NT2/D1 (cell line): ENCODE measurements around the gene DUSP2.

ENCODE experiments used
- YY1 ChIP-seq: IDR thresholded peaks from 2 replicates; pipeline ENCODE4 v1.6.1; 2011; ENCODE audit not compliant: insufficient read length, insufficient read depth
- ZNF274 ChIP-seq: IDR thresholded peaks from 2 replicates; pipeline ENCODE4 v1.6.1; 2011; ENCODE audit warnings: mild to moderate bottlenecking, low read depth, low read length

GRCh38 chr2:96151595-96152303, 6.5 kb upstream of the DUSP2 start:
- TF ChIP-seq YY1 = no peak
- TF ChIP-seq ZNF274 = no peak
